ENCODE results near the gene CACNA2D2.

DNA sequence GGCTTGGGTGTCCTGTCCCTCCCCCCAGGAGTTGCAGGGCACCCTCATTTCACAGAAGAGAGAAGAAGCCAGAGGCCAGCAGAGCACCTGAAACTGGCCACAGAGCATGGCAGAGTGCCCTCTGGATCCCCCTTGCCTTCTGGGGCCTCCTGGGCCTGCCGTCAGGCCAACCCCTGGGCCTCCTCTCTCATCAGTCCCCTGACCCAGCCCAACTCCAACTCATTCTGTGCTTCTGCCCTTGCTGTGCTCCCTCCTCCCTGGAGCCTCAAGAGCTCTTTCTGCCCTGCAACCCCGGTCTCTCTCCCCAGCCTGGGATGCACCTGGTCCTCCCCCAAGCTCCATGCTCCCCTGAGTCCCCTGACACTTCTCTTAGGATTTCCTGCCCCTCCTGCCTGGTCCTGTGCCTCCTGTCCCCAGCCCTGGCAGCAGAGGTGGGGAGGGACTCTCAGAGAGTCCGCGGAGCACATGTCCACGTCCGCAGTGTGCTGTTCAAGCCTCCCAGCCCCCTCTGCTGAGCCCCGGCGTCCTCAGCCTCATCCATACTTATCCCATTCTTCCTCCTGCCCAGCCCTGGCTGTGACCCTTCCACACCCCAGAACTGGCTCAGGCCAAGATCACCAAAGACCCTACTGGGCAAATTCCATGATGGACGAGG, 30.5 kb upstream of the CACNA2D2 start:
- TF ChIP-seq, protein P1, sequence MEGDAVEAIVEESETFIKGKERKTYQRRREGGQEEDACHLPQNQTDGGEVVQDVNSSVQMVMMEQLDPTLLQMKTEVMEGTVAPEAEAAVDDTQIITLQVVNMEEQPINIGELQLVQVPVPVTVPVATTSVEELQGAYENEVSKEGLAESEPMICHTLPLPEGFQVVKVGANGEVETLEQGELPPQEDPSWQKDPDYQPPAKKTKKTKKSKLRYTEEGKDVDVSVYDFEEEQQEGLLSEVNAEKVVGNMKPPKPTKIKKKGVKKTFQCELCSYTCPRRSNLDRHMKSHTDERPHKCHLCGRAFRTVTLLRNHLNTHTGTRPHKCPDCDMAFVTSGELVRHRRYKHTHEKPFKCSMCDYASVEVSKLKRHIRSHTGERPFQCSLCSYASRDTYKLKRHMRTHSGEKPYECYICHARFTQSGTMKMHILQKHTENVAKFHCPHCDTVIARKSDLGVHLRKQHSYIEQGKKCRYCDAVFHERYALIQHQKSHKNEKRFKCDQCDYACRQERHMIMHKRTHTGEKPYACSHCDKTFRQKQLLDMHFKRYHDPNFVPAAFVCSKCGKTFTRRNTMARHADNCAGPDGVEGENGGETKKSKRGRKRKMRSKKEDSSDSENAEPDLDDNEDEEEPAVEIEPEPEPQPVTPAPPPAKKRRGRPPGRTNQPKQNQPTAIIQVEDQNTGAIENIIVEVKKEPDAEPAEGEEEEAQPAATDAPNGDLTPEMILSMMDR (IDR thresholded peaks at IDR 0.05) = no peak
- TF ChIP-seq POLR2A (IDR thresholded peaks at IDR 0.05) = no peak

All from heart left ventricle (tissue), 13 donors.